NT2/D1 (cell line): ENCODE measurements around the gene TRMT1L.

Source experiments
- DNase-seq: peaks from one replicate; pipeline ENCODE4 v3.0.0-alpha.2; 2011; ENCODE audit warnings: low read depth, low spot score
- H3K27me3 ChIP-seq: 2 replicates; pipeline ENCODE4 v1.6.0; 2011; ENCODE audit warnings: mild to moderate bottlenecking; ENCODE audit not compliant: insufficient read length, insufficient read depth
- H3K36me3 ChIP-seq: 2 replicates; pipeline ENCODE4 v1.6.1; 2011; ENCODE audit warnings: mild to moderate bottlenecking, low read length, mixed read lengths; ENCODE audit not compliant: insufficient read depth, insufficient read length
- H3K4me1 ChIP-seq: 2 replicates; pipeline ENCODE4 v1.5.1; 2011; ENCODE audit not compliant: insufficient read depth, insufficient read length
- H3K4me3 ChIP-seq: 2 replicates; pipeline ENCODE4 v1.5.1; 2011; ENCODE audit warnings: low read depth; ENCODE audit not compliant: insufficient read length
- H3K9ac ChIP-seq: 2 replicates; pipeline ENCODE4 v1.6.0; 2011; ENCODE audit warnings: low read depth; ENCODE audit not compliant: insufficient read length
- H3K9me3 ChIP-seq: 2 replicates; pipeline ENCODE4 v1.5.1; 2011; ENCODE audit warnings: mild to moderate bottlenecking, low read length; ENCODE audit not compliant: insufficient read depth
- SUZ12 ChIP-seq: IDR thresholded peaks from 2 replicates; pipeline ENCODE4 v1.6.1; 2011; ENCODE audit not compliant: insufficient read length, insufficient read depth; ENCODE audit errors: extremely low read depth
- YY1 ChIP-seq: IDR thresholded peaks from 2 replicates; pipeline ENCODE4 v1.6.1; 2011; ENCODE audit not compliant: insufficient read length, insufficient read depth
- ZNF274 ChIP-seq: IDR thresholded peaks from 2 replicates; pipeline ENCODE4 v1.6.1; 2011; ENCODE audit warnings: mild to moderate bottlenecking, low read depth, low read length

Gene TRMT1L

GRCh38 chr1:185112356-185112755 lies 44.4 kb downstream of the TRMT1L start:
- TF ChIP-seq YY1 = no peak
- Histone ChIP-seq H3K36me3 (peaks cover 2% of the 10 kb centered on the region), H3K4me1 (no peaks in the 10 kb centered on the region), H3K9me3 (peaks cover 12% of the 10 kb centered on the region), H3K4me3 (no peak overlapping the region), H3K27me3 (no peaks in the 10 kb centered on the region), H3K9ac (no peak overlapping the region)
- DNase-seq = no peak

- TF ChIP-seq ZNF274 (no peak), YY1 (no peak), SUZ12 (no peak)
- Histone ChIP-seq H3K27me3 (no peaks in the 10 kb centered on the region), H3K9ac (no peak overlapping the region), H3K4me3 (no peak overlapping the region), H3K4me1 (no peaks in the 10 kb centered on the region), H3K36me3 (no peaks in the 10 kb centered on the region), H3K9me3 (peaks cover 14% of the 10 kb centered on the region)
- no peak for DNase-seq
Observed at GRCh38 chr1:185111873-185112272, 44.9 kb downstream of the TRMT1L start.

- Histone ChIP-seq H3K27me3 (no peaks in the 10 kb centered on the region), H3K4me1 (no peaks in the 10 kb centered on the region), H3K4me3 (no peak overlapping the region), H3K9ac (no peak overlapping the region), H3K36me3 (no peaks in the 10 kb centered on the region), H3K9me3 (peaks cover 14% of the 10 kb centered on the region)
- DNase-seq = no peak
- TF ChIP-seq YY1 (no peak), SUZ12 (no peak), ZNF274 (no peak)
Observed at GRCh38 chr1:185110145-185110544, 46.6 kb downstream of the TRMT1L start.

DNA sequence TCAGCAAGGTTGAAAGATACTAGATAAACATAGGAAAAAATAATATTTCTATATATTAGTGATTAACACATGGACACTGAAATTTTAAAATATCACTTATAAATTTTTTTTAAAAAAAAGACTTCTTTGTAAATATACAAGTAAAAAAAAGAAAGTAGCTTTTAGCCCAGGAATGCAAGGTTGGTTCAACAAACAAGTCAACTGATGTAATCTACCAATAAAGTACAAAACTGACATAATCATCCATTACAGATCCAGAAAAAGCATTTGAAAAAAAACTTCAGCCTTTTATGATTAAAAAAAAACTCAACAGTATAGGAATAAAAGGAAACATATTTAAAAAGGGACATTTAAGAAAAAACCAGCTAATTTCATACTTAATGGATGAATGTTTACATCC lies 48.4 kb downstream of the TRMT1L start:
- H3K27me3 ChIP-seq = no peaks in the 10 kb centered on the region
- H3K9ac ChIP-seq = no peak overlapping the region
- no peaks in the 10 kb centered on the region for H3K4me1 ChIP-seq
- H3K36me3 ChIP-seq = peaks cover 15% of the 10 kb centered on the region
- no peak for DNase-seq
- TF ChIP-seq ZNF274 (no peak), SUZ12 (no peak), YY1 (no peak)
- no peak overlapping the region for H3K4me3 ChIP-seq
- H3K9me3 ChIP-seq = peaks cover 14% of the 10 kb centered on the region

DNA sequence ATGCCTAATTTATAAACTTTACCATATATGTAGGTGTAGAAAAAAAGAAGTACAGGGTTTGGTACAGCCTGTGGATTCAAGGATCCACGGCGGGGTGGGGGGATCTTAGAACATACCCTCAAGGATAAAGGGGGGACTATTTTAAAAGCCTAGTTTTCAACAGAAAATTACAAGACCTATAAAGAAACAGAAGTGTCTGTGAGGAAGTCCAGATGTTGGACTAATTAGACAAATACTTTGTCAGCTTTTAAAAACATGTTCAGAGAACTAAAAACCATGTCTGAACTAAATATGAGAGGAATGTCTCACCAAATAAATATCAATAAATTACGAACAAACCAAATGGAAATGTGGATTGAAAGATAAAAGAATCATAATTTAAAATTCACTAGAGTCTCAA lies 51.6 kb downstream of the TRMT1L start:
- TF ChIP-seq YY1 (no peak), SUZ12 (no peak), ZNF274 (no peak)
- Histone ChIP-seq H3K27me3 (no peaks in the 10 kb centered on the region), H3K36me3 (peaks cover 35% of the 10 kb centered on the region)

DNA sequence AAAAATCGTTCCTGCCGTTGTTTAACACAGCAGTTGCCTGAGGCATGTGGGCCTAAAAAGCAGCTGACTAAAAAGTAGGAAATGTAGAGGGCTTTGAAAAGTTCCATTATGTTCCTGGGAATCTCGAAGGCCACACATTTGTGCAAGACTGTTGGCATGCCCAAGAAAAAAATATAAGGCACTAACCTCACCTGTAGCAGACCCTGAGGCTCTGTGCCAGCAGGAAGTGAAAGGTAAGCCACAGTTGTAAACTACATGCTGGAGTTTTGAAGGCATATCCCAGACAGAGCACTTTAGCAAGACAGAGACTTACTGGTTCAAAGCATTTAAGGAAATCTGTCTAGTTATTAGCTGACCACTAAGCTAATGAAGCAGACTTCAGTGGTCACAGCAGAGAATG lies 52.7 kb downstream of the TRMT1L start:
- DNase-seq = no peak
- peaks cover 45% of the 10 kb centered on the region for H3K36me3 ChIP-seq

More for the DNA sequence above, 51.6 kb downstream of the TRMT1L start:
- Histone ChIP-seq H3K9me3 (peaks cover 14% of the 10 kb centered on the region), H3K4me3 (no peak overlapping the region), H3K9ac (no peak overlapping the region), H3K4me1 (no peaks in the 10 kb centered on the region)
- no peak for DNase-seq

GRCh38 chr1:185096531-185096930 lies 60.2 kb downstream of the TRMT1L start:
- H3K9ac ChIP-seq = no peak overlapping the region
- TF ChIP-seq YY1 (no peak), SUZ12 (no peak), ZNF274 (no peak)
- peaks cover 89% of the 10 kb centered on the region for H3K36me3 ChIP-seq
- H3K4me3 ChIP-seq = no peak overlapping the region
- no peaks in the 10 kb centered on the region for H3K4me1 ChIP-seq
- no peaks in the 10 kb centered on the region for H3K9me3 ChIP-seq
- H3K27me3 ChIP-seq = no peaks in the 10 kb centered on the region
- DNase-seq = no peak

More for the DNA sequence above, 52.7 kb downstream of the TRMT1L start:
- H3K27me3 ChIP-seq = no peaks in the 10 kb centered on the region
- H3K9me3 ChIP-seq = peaks cover 14% of the 10 kb centered on the region
- no peak overlapping the region for H3K9ac ChIP-seq
- H3K4me1 ChIP-seq = no peaks in the 10 kb centered on the region
- no peak overlapping the region for H3K4me3 ChIP-seq
- TF ChIP-seq SUZ12 (no peak), ZNF274 (no peak), YY1 (no peak)

- no peak for DNase-seq
- peaks cover 90% of the 10 kb centered on the region for H3K36me3 ChIP-seq
- no peak overlapping the region for H3K4me3 ChIP-seq
- H3K4me1 ChIP-seq = no peaks in the 10 kb centered on the region
- no peak overlapping the region for H3K9ac ChIP-seq
- no peaks in the 10 kb centered on the region for H3K9me3 ChIP-seq
- no peaks in the 10 kb centered on the region for H3K27me3 ChIP-seq
- TF ChIP-seq YY1 (no peak), ZNF274 (no peak), SUZ12 (no peak)
Observed at GRCh38 chr1:185094761-185095160, 62.0 kb downstream of the TRMT1L start.
